Neural progenitor cell (in vitro differentiated cells): Measurements from ENCODE around the gene SPTB. TPM values are rescaled to one million over a fixed set of nuclear protein-coding genes. Genes with fewer than 3 reads are reported as not detected.
"Not testable (repeated sequence)": the region's sequence is repeated elsewhere in the genome, so short reads cannot be mapped to it uniquely, and the experiment has no call there.

Source experiments
- DNase-seq: peaks from one replicate; pipeline ENCODE4 v3.0.0-alpha.2; 2016; ENCODE audit warnings: low spot score
- H2AFZ ChIP-seq: fragments of 200-600 bp; sonication (generic); replicated peaks from 2 replicates; pipeline ENCODE4 v1.6.1; 2016; ENCODE audit warnings: antibody characterized with exemption
- H3F3A ChIP-seq: fragments of 200-600 bp; sonication (generic); 2 replicates; pipeline ENCODE4 v1.6.1; 2016; ENCODE audit warnings: antibody characterized with exemption, low read depth
- H3K27ac ChIP-seq: fragments of 200-600 bp; sonication (generic); 2 replicates; pipeline ENCODE4 v1.5.1; 2016; ENCODE audit warnings: mild to moderate bottlenecking
- H3K27me3 ChIP-seq: fragments of 200-600 bp; sonication (generic); 2 replicates; pipeline ENCODE4 v1.6.1; 2016; ENCODE audit warnings: mild to moderate bottlenecking, moderate library complexity
- H3K36me3 ChIP-seq: fragments of 200-600 bp; sonication (generic); 2 replicates; pipeline ENCODE4 v1.5.1; 2016
- H3K4me1 ChIP-seq: fragments of 200-600 bp; sonication (generic); 2 replicates; pipeline ENCODE4 v1.6.1; 2016; ENCODE audit warnings: mixed run types
- H3K4me2 ChIP-seq: fragments of 200-600 bp; sonication (generic); 2 replicates; pipeline ENCODE4 v1.6.1; 2016
- H3K4me3 ChIP-seq: fragments of 200-600 bp; sonication (generic); 2 replicates; pipeline ENCODE4 v1.5.1; 2016
- H3K79me2 ChIP-seq: fragments of 200-600 bp; sonication (generic); 2 replicates; pipeline ENCODE4 v1.6.1; 2016; ENCODE audit warnings: low read depth
- H3K9ac ChIP-seq: fragments of 200-600 bp; sonication (generic); 2 replicates; pipeline ENCODE4 v1.6.1; 2016
- H3K9me3 ChIP-seq: fragments of 200-600 bp; sonication (generic); 2 replicates; pipeline ENCODE4 v1.5.1; 2016; ENCODE audit warnings: low read depth
- H4K20me1 ChIP-seq: fragments of 200-600 bp; sonication (generic); 2 replicates; pipeline ENCODE4 v1.6.1; 2016; ENCODE audit warnings: low read depth
- H3K27ac Mint-ChIP-seq: 3 replicates; pipeline ENCODE4 v1.8.0; 2021; ENCODE audit warnings: mixed read lengths
- H3K27me3 Mint-ChIP-seq: 2 replicates; pipeline ENCODE4 v1.8.0; 2022; ENCODE audit warnings: low read depth, mild to moderate bottlenecking, inconsistent platforms, moderate library complexity, mixed read lengths; ENCODE audit not compliant: insufficient read depth
- H3K36me3 Mint-ChIP-seq: 3 replicates; pipeline ENCODE4 v1.8.0; 2021; ENCODE audit warnings: mixed read lengths
- H3K4me1 Mint-ChIP-seq: 3 replicates; pipeline ENCODE4 v1.8.0; 2021; ENCODE audit warnings: mixed read lengths
- H3K4me3 Mint-ChIP-seq: 3 replicates; pipeline ENCODE4 v1.8.0; 2021; ENCODE audit warnings: mild to moderate bottlenecking, moderate library complexity, mixed read lengths
- H3K9me3 Mint-ChIP-seq: 3 replicates; pipeline ENCODE4 v1.8.0; 2020; ENCODE audit warnings: mixed read lengths
- EZH2 ChIP-seq: fragments of 200-600 bp; sonication (generic); IDR thresholded peaks from 2 replicates; pipeline ENCODE4 v1.6.1; 2017; ENCODE audit warnings: antibody characterized with exemption, mild to moderate bottlenecking, moderate library complexity
- EZH2phosphoT487 ChIP-seq: fragments of 200-600 bp; sonication (generic); IDR thresholded peaks from 2 replicates; pipeline ENCODE4 v1.6.1; 2017; ENCODE audit warnings: antibody characterized with exemption
- total RNA-seq: library from RNA; depleted of rRNA; stranded (reverse); fragments of >200 nt; gene quantifications from 2 replicates; pipeline ENCODE4 v1.2.3, GENCODE V29; 2015; ENCODE audit warnings: low replicate concordance
- TF ChIP-seq, protein P1 (sequence below): fragments of 200-600 bp; sonication (generic); IDR thresholded peaks from 2 replicates; pipeline ENCODE4 v1.5.1; 2017; ENCODE audit warnings: antibody characterized with exemption, mild to moderate bottlenecking

SPTB gene
- total RNA-seq, 1 donor from 2014 or later: 0.09 TPM

DNA sequence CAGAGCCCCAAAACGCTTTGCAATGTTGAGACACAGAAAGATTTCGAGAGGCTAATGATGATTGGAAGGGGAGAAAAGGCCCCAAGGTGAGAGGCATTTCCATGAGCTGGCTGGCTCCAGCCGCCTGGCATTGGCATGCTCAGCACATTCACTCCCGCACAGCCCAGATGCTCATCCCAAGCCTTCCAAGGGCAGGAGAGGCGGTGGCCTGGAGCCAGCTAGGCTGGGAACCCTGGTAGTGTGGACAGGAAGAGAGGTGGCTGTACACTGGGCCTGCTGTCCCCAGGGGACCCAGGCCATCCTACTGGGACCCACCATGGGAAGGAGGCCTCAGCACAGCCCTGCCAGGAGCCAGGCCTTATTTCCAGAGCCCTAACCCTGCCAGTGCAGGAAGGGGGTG is 72.2 kb downstream of the SPTB start:
- no peaks in the 10 kb centered on the region for H3K36me3 ChIP-seq
- H2AFZ ChIP-seq: no peak overlapping the region
- H3K79me2 ChIP-seq: no peaks in the 10 kb centered on the region
- TF ChIP-seq EZH2phosphoT487 (no peak), EZH2 (no peak)
- TF ChIP-seq, protein P1, sequence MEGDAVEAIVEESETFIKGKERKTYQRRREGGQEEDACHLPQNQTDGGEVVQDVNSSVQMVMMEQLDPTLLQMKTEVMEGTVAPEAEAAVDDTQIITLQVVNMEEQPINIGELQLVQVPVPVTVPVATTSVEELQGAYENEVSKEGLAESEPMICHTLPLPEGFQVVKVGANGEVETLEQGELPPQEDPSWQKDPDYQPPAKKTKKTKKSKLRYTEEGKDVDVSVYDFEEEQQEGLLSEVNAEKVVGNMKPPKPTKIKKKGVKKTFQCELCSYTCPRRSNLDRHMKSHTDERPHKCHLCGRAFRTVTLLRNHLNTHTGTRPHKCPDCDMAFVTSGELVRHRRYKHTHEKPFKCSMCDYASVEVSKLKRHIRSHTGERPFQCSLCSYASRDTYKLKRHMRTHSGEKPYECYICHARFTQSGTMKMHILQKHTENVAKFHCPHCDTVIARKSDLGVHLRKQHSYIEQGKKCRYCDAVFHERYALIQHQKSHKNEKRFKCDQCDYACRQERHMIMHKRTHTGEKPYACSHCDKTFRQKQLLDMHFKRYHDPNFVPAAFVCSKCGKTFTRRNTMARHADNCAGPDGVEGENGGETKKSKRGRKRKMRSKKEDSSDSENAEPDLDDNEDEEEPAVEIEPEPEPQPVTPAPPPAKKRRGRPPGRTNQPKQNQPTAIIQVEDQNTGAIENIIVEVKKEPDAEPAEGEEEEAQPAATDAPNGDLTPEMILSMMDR: no peak
- no peak for DNase-seq
- no peaks in the 10 kb centered on the region for H4K20me1 ChIP-seq
- H3K27ac Mint-ChIP-seq: no peak overlapping the region
- H3F3A ChIP-seq: peaks cover under 1% of the 10 kb centered on the region
- no peak overlapping the region for H3K4me3 ChIP-seq
- no peaks in the 10 kb centered on the region for H3K4me1 Mint-ChIP-seq
- H3K9ac ChIP-seq: no peak overlapping the region
- H3K4me2 ChIP-seq: no peak overlapping the region
- H3K27ac ChIP-seq: no peak overlapping the region
- no peaks in the 10 kb centered on the region for H3K9me3 ChIP-seq
- H3K27me3 ChIP-seq: no peaks in the 10 kb centered on the region
- H3K36me3 Mint-ChIP-seq: no peaks in the 10 kb centered on the region
- peaks cover 5% of the 10 kb centered on the region for H3K4me1 ChIP-seq
- H3K4me3 Mint-ChIP-seq: no peak overlapping the region
- peaks cover 6% of the 10 kb centered on the region for H3K27me3 Mint-ChIP-seq
- no peaks in the 10 kb centered on the region for H3K9me3 Mint-ChIP-seq

DNA sequence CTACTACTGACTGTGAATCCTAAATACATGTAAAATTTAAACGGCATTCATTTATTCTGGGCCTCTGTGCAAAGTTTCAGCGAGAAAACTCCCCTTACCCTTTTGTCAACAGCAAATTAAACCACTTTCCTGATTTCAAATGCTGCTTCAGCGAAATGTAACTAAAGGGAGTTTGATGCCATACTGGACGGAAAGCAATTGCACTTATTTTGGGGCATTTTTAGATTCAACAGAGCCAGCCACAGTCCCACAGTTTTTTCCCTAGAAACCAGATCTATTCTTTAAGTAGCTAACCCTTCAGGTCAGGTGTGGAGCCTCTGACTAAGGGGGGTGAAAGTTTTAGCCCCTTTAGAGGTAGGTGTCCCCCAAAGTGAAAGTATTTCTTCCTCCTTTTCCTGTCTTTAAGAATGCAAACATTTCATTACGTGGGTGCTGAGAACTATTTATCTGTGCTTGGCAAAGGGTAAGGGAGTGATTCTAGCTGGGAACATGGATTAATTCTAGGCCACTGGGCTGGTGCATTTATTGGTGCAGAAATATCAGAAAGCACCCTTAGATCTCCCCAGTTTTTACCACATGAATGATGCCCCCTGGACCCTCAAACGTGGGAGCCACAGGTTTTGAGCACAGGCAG is 72.7 kb downstream of the SPTB start:
- no peak overlapping the region for H3K9ac ChIP-seq
- no peak overlapping the region for H2AFZ ChIP-seq
- H3K4me2 ChIP-seq: no peak overlapping the region
- TF ChIP-seq EZH2phosphoT487: no peak
- TF ChIP-seq, protein P1: no peak
- TF ChIP-seq EZH2: no peak
- Mint-ChIP-seq H3K36me3 (no peaks in the 10 kb centered on the region), H3K27me3 (peaks cover 6% of the 10 kb centered on the region), H3K9me3 (no peaks in the 10 kb centered on the region), H3K27ac (no peak overlapping the region), H3K4me3 (no peak overlapping the region), H3K4me1 (no peaks in the 10 kb centered on the region)
- no peaks in the 10 kb centered on the region for H3K36me3 ChIP-seq
- no peaks in the 10 kb centered on the region for H3K79me2 ChIP-seq
- no peaks in the 10 kb centered on the region for H3K9me3 ChIP-seq
- H3K4me3 ChIP-seq: no peak overlapping the region
- DNase-seq: no peak
- H3K27ac ChIP-seq: no peak overlapping the region
- peaks cover 2% of the 10 kb centered on the region for H3K4me1 ChIP-seq
- no peaks in the 10 kb centered on the region for H3F3A ChIP-seq
- H4K20me1 ChIP-seq: no peaks in the 10 kb centered on the region
- no peaks in the 10 kb centered on the region for H3K27me3 ChIP-seq

DNA sequence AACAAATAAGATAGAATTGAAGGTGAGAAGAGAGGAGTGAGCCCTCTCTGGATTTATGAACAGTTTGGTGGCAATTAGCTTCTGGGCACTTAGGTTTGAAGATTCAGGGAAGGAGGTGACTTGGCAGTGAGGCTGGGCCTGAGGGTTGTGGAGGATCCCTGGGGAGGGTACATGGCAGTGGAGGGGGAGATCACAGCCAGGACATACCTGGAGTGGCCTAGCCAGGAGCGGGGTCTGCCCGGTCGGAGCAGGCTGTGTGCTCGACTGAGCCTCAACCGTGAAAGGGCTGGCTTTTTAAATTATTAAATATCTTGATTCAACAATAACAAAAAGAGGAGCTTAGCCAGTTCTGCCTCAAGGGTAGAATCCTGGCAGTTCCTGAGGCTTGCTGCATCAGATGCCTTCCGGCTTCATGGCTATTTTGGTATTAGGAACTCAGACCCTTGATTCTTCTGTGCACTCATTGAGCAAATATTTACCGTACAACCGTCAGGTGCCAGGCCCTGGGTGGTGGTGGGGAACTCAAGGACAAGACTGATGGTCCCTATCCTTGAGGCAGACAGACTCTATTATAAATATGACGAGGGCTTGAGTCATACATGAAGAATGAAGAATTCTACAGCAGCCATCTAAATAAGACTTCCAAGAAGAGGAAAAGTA is 73.4 kb downstream of the SPTB start:
- Histone ChIP-seq H4K20me1 (no peaks in the 10 kb centered on the region), H3K9ac (no peak overlapping the region), H3K79me2 (no peaks in the 10 kb centered on the region), H3F3A (no peaks in the 10 kb centered on the region), H3K4me2 (no peak overlapping the region), H3K27ac (no peak overlapping the region), H2AFZ (no peak overlapping the region), H3K4me1 (peaks cover 4% of the 10 kb centered on the region), H3K9me3 (no peaks in the 10 kb centered on the region), H3K27me3 (no peaks in the 10 kb centered on the region), H3K36me3 (no peaks in the 10 kb centered on the region), H3K4me3 (no peak overlapping the region)
- H3K4me1 Mint-ChIP-seq: no peaks in the 10 kb centered on the region
- H3K27me3 Mint-ChIP-seq: peaks cover 6% of the 10 kb centered on the region
- no peak for DNase-seq
- no peaks in the 10 kb centered on the region for H3K36me3 Mint-ChIP-seq
- no peaks in the 10 kb centered on the region for H3K9me3 Mint-ChIP-seq
- no peak overlapping the region for H3K27ac Mint-ChIP-seq
- TF ChIP-seq, protein P1: no peak
- TF ChIP-seq EZH2phosphoT487: no peak
- H3K4me3 Mint-ChIP-seq: no peak overlapping the region

DNA sequence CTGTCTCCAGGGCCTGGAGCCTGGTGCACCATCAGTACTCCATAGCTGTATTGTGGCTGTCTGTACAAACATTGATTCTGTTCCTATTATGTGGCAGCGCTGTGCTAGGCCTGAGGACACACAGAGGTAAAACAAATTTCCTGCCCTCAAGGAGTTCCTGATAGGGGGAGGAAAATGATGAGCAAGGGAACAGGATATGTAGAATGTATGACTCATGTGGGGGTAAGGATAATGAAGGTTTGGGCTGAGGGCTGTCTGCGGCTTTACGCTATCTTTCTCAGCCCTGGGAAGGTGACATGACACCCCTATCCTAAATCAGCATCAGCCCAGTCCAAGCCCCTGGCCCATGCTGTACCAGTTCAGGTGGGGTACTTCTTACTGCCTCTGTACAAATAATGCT is 74.1 kb downstream of the SPTB start:
- H3K4me1 Mint-ChIP-seq, H3K9ac ChIP-seq, H3K79me2 ChIP-seq, H3K36me3 ChIP-seq, H3K4me3 Mint-ChIP-seq, DNase-seq, H3K27ac ChIP-seq, H4K20me1 ChIP-seq, H3K4me1 ChIP-seq, H3F3A ChIP-seq, H3K9me3 ChIP-seq, H3K4me2 ChIP-seq, H3K9me3 Mint-ChIP-seq, H3K27me3 ChIP-seq, H3K4me3 ChIP-seq, H3K27ac Mint-ChIP-seq, H2AFZ ChIP-seq, H3K36me3 Mint-ChIP-seq, H3K27me3 Mint-ChIP-seq: not testable (repeated sequence)
